Activated CD4-positive, alpha-beta T cell treated with anti-CD3 and anti-CD28 coated beads, Interleukin-2, amount 50 U/mL, for 1 hour (primary cell): ENCODE measurements around the gene ECE1.
"Not testable (repeated sequence)": the region's sequence is repeated elsewhere in the genome, so short reads cannot be mapped to it uniquely, and the experiment has no call there.

Source experiments
- DNase-seq: peaks from one replicate; pipeline ENCODE4 v3.0.0-alpha.2; 2020

ECE1 gene

DNA sequence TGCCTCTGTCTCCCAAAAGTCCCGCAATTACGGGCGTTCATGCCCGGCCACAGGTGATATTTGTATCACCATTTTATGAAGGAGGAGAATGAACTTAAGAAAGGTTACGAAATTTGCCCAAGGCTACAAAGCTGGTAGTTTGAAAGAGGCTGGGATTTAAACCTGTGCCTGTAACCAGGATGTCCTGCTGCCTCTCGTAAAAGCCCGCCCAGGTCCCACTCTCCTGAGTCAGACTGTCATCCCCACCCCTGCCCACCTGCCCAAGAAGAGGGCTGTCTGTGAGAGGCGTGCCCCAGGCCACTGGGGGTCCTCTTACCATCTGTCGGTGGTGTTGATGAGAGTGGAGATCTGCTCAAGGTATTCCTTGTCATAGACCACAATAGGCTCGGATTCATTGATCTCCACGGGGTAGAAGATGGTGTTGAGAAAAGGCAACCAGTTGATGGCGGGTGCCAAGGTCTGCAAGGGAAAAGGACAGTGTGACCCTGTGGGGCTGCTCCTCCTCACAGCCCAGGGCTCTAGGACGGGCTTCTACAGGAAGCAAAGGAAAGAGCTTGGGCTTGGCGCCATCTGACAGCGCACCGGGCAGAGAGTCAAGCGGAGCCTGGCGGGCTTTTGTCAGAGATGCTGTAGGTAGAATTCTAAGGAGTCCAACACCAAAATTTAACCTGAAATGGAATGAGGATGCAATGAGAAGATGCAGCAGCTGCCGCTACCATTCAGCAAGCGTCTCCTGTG is 43.2 kb downstream of the ECE1 start:
- DNase-seq = no peak

- no peak for DNase-seq
Observed at GRCh38 chr1:21245688-21246229, 44.5 kb downstream of the ECE1 start.

GRCh38 chr1:21244986-21245687 is 45.1 kb downstream of the ECE1 start:
- DNase-seq = no peak

DNA sequence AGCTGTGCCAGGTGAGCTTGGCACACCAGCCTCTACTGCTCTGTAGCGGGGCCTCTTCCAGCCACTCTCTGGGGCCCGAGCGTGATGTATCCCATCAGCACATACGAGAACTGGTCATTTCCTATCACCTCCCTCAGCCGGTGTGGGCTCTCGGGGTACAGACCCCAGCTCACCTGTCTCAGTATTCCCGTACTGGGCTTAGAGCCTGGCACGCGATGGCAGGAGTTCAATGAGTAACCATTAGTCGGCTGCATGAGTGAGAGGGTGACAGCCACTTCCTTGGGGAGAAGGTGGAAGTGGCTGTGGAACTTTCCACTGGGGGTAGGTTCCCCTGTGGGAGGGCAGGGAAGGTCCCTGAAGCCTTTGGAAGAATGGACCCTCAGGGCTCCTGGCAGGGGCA is 46.1 kb downstream of the ECE1 start:
- DNase-seq = no peak

DNA sequence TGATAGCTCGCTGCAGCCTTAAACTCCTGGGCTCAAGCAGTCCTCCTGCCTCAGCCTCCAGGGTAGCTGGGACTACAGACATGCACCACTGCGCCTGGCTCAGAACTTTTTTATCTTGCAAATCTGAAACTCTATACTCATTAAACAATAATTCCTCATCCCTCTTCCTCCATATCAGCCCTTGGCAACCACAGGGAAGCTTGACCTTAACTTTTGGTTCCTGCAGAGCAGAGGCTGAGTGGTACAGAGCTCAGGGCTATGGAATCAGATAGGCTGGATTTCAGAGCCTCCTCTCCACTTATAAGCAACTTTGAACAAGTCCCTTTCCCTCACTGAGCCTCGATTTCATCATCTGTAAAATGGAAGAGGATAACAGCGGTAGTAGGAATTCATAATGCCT is 47.4 kb downstream of the ECE1 start:
- no peak for DNase-seq

GRCh38 chr1:21241771-21242581 is 48.3 kb downstream of the ECE1 start:
- DNase-seq = no peak

DNA sequence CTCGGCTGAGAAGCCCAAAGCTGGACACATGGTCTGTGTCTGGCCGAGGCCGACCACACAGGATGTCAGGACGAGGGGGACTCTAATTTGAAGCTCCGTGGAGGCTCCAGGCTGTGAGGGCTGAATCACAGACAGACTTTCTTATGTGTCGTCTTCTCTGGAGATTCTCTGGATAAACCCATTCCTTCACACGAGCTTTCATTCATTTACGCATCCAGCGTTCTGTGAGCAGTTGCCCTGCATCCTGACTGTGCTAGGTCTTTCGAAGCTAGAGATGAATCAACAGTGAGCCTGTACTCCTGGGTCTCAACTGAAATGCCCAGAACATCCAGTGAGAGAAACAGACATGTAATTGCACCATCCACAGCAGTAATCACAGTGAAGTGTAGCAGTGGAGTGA is 49.6 kb downstream of the ECE1 start:
- no peak for DNase-seq

DNA sequence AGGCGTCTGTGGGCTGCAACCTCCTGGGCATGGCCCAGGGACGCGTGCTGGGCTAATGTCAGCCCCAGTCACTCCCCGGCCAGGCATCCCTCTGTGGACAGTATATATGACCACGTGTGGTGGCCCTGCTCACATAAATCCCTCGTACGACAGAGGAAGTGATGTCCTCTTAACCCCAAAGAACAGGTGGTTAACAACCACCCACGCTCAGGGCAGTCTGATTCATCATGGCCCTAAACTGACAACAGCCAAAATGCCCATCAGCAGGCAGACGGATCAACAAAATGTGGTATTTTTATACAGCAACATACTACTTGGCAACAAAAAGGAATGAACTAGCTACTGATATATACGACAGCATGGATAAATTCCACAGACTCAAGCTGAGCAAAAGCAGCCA is 51.0 kb downstream of the ECE1 start:
- DNase-seq = no peak

DNA sequence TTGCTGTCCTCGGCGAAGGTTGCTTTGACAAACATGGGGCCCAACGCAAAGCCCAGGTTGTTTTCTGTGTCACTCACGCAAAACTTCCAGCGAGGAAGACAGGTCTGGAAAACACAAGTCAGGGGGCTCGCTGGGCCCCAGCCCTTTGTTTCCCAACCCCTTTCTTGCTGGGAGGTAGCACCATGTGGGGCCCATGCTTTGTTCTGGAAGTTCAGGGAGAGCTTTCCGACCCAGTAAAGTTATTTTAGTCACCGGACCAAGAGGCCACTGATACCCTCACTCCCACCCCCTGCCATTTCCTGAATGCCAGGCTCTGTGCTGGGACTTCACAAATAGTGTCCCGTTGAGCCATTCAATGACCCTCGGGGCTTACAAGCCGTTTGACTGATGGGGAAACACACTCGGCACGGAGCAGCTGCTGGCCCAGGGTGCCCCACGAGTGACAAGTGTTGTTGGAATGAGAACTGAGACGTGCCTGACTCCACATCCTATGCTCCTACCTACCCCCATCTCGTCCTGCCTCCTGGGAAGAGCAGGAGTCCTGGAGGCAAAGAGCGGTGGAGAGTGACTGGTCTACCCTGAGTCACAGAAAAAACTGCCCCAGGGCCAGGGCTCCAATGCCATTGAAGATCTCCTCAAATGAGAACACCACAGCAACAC is 52.0 kb downstream of the ECE1 start:
- no peak for DNase-seq

DNA sequence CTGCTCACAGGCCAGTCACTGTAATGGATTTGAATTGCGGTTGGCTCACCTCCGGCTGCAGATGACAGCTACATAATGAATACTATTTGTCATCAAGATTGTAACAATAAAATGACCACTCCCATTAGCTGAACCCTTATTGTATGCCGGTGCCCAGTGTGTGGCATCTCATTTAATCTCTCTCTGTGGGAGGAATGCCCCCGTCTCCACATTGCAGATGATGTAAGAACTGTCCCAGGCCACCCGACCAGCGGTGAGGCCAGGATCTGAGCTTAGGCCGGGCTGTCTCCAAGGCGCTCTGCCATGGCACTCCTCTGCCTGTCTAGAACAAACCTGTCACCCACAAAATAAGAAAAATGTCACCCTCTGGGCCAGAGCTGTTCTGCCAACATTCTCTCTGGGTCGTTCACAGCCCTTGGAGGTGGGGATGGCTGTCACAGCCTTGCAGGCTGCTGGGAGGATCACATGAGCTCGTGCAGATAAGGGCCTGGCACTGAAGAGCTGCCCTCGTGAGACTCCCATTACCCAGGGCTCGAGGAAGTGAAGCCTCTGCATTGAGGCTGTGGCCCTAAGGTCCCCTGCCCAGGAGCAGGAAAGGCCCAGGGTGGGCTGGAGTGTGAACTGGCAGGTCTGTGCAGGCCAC is 52.7 kb downstream of the ECE1 start:
- no peak for DNase-seq

DNA sequence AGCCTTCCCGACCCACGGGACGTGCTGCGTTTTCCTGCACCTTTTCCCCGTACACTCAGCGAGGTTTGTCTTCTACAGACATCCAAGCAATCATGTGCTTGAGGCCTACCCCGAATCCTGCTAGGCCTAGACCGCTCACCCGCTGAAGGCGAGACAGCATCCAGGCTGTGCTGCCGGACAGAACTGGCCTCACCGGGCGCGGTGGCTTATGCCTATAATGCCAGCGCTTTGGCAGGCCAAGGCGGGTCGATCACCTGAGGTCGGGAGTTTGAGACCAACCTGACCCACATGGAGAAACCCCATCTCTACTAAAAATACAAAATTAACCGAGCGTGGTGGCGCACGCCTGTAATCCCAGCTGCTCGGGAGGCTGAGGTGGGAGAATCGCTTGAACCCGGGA is 54.1 kb downstream of the ECE1 start:
- DNase-seq = no peak

DNA sequence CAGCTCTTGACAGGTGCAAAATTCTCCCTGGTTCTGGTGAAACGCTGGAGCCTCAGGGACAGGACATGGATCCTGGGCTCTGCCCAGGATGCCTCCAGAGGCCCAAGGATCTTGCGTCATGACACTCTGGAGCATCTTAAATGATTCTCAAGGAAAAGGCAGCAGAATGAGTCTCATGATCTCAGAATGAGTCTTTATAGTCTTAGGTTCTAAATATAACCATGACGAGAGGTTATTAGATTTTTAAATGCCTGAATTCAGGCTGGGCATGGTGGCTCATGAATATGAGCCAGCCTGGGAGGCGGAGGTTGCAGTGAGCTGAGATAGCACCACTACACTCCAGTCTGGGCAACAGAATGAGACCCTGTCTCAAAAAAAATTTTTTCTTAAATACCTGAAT is 55.5 kb downstream of the ECE1 start:
- no peak for DNase-seq

DNA sequence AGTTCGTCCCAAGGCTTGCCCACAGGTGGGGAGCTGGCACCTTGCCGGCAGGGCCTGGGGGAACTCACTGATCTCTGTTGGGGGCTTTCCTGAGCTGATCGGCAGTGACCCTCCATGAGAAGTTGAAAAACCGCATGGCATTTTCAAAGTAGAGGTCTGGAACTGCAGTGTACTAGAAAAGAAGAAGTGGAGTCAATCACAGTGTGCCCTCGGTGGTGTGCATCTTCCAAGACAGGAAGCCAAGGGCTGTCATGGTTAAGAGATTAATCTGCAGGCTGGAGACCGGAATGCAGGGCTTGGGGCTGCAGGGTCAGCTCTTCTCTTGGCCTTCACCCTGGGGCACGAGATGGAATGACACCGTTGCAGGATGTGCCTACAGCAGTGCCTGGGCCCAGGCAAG is 56.8 kb downstream of the ECE1 start:
- DNase-seq = no peak

- peak; percentile 18 for DNase-seq
Observed at GRCh38 chr1:21232044-21232443, 58.2 kb downstream of the ECE1 start.

- no peak for DNase-seq
Observed at GRCh38 chr1:21229246-21230000, 60.8 kb downstream of the ECE1 start.

- DNase-seq = not testable (repeated sequence)
Observed at GRCh38 chr1:21228224-21228623, 62.0 kb downstream of the ECE1 start.

- no peak for DNase-seq
Observed at GRCh38 chr1:21225065-21225464, 65.2 kb downstream of the ECE1 start.

DNA sequence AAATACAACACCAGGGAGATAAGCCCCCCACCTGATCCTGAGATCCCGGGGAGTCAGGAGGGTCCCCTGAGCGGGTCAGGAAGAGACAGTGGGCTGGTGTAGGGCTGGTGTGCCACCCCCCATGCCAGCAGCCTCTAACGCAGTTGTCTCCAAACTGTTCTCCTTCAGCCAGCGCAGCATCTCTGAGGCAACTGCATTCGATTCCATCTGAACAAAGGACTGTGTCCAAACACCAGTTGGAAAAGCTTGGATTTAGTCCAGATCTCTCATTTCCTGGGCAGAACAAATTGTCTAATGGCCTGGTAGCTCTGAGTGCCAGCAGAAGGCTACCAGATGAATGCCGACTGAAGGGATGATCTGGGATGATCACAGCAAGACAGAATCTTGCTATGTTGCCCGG is 69.4 kb downstream of the ECE1 start:
- no peak for DNase-seq

DNA sequence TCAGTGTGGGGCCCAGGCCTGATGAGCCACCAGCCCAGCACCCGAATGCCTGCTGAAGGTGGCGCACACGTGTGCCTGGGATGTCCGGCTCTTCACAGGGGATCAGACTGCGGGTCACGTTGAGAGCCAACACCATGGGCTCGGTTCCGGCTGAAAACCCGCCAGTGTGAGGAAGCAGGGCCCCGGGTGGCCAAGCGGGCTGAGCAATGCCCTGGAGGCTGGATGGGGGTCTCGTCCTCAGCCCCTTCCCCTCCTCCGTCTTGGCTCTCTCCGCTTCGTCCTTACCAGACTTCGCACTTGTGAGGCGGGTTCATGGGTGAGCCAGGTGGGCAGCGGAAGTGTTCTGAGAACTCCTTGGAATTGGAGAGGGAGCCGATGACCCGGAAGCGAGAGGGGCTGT is 70.6 kb downstream of the ECE1 start:
- DNase-seq = no peak

- DNase-seq = peak; percentile 32
Observed at GRCh38 chr1:21217812-21218596, 72.3 kb downstream of the ECE1 start.
